ENCODE measurements around the gene C1QTNF2. TPM values are rescaled to one million over a fixed set of nuclear protein-coding genes. Genes with fewer than 3 reads are reported as not detected.

The C1QTNF2 gene
- total and polyA plus RNA-seq, 2 of the 13 experiments (the other 11 are each of a cell fraction or from before 2014, with no cell fraction given) = not detected

DNA sequence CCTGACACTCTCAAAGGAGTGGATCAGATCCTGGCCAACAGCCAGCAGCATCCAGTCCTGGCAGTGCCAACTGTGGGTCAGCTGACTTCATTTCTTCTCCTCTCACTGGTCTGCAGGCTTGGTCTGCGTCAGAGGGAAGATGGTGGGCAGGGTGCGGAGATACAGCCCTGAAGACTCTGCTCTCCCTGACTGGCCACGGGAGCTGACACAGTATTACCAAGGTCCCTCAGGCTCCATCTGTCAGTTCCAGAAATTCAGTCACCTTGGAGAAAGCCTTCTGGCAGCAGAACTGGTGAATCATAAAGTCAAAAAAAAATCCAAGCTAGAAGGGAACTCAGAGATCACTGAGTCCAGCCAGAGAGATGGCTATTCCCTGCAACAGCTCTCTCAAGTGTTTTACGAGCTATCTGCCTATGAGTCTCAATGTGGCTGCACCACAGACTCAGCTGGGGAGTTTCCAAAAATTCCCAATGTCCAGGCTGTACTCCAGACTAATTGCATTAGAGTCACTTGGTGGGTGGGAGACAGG is 27.9 kb downstream of the C1QTNF2 start:
- WGBS (ENCODE audit: low lambda C conversion rate) = 63% methylated on average over 3 of the region's 4 CpGs
- intact Hi-C loops (cut with micrococcal nuclease; ENCODE audit: unreplicated experiment) (no loop called here), in situ Hi-C loops (cut with HindIII; ENCODE audit: extremely low pct_ligation_motif_present, low pct_unique_long_range_greater_than_20kb) (no loop called here)
- no peaks in the 10 kb centered on the region for H3K79me2 ChIP-seq (ENCODE audit: insufficient read depth, low read length)
- no peaks in the 10 kb centered on the region for H4K20me1 ChIP-seq (ENCODE audit: insufficient read depth, low read length)
- H3K27ac ChIP-seq (ENCODE audit: extremely low read length, insufficient read depth, low read length) = no peak overlapping the region
- H3K4me3 ChIP-seq (replicated peaks in 1 of 3; ENCODE audit: insufficient read depth in 1 of 3, low read depth in 2 of 3, low read length in 3 of 3) = no peak overlapping the region
- H3K4me2 ChIP-seq (ENCODE audit: low read depth, low read length) = no peak overlapping the region
- no peak overlapping the region for H3K9ac ChIP-seq (ENCODE audit: insufficient read depth, low read depth, low read length)
- ChIA-PET CTCF (ENCODE audit: low intra/inter-chr PET ratio, low total read pairs) (no interaction called here), POLR2A (no interaction called here)
- DNase-seq (ENCODE audit: low spot score) = no peak
- BruUV-seq (replicated peaks) = no TSS peak
- ATAC-seq = no peak
- H3K4me1 ChIP-seq (ENCODE audit: insufficient read depth, low read length) = no peaks in the 10 kb centered on the region
- no peak for TF ChIP-seq ZZZ3 (CRISPR knock-in tag; IDR thresholded peaks at IDR 0.05; ENCODE audit: borderline replicate concordance)
- no peak for TF ChIP-seq CENPX (CRISPR knock-in tag; IDR thresholded peaks at IDR 0.05)
- no peak for TF ChIP-seq ZNF569 (CRISPR knock-in tag; IDR thresholded peaks at IDR 0.05; ENCODE audit: borderline replicate concordance)
- TF ChIP-seq TARDBP (CRISPR knock-in tag; IDR thresholded peaks at IDR 0.05) = no peak
- no peak for TF ChIP-seq ZNF232 (CRISPR knock-in tag; IDR thresholded peaks at IDR 0.05; ENCODE audit: borderline replicate concordance)
- no peak for TF ChIP-seq ZNF572 (CRISPR knock-in tag; IDR thresholded peaks at IDR 0.05)
- TF ChIP-seq, protein P1, sequence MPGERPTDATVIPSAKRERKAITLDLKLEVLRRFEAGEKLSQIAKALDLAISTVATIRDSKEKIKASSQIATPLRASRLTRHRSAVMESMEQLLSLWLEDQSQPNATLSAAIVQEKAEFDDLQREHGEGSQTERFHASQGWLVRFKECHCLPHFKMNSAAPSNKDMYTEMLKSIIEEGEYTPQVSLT (CRISPR knock-in tag; IDR thresholded peaks at IDR 0.05; ENCODE audit: borderline replicate concordance, low read depth) = no peak
- TF ChIP-seq ZNF660 (CRISPR knock-in tag; IDR thresholded peaks at IDR 0.05; ENCODE audit: borderline replicate concordance, low read depth) = no peak
- TF ChIP-seq, protein P2, sequence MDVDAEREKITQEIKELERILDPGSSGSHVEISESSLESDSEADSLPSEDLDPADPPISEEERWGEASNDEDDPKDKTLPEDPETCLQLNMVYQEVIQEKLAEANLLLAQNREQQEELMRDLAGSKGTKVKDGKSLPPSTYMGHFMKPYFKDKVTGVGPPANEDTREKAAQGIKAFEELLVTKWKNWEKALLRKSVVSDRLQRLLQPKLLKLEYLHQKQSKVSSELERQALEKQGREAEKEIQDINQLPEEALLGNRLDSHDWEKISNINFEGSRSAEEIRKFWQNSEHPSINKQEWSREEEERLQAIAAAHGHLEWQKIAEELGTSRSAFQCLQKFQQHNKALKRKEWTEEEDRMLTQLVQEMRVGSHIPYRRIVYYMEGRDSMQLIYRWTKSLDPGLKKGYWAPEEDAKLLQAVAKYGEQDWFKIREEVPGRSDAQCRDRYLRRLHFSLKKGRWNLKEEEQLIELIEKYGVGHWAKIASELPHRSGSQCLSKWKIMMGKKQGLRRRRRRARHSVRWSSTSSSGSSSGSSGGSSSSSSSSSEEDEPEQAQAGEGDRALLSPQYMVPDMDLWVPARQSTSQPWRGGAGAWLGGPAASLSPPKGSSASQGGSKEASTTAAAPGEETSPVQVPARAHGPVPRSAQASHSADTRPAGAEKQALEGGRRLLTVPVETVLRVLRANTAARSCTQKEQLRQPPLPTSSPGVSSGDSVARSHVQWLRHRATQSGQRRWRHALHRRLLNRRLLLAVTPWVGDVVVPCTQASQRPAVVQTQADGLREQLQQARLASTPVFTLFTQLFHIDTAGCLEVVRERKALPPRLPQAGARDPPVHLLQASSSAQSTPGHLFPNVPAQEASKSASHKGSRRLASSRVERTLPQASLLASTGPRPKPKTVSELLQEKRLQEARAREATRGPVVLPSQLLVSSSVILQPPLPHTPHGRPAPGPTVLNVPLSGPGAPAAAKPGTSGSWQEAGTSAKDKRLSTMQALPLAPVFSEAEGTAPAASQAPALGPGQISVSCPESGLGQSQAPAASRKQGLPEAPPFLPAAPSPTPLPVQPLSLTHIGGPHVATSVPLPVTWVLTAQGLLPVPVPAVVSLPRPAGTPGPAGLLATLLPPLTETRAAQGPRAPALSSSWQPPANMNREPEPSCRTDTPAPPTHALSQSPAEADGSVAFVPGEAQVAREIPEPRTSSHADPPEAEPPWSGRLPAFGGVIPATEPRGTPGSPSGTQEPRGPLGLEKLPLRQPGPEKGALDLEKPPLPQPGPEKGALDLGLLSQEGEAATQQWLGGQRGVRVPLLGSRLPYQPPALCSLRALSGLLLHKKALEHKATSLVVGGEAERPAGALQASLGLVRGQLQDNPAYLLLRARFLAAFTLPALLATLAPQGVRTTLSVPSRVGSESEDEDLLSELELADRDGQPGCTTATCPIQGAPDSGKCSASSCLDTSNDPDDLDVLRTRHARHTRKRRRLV (CRISPR knock-in tag; IDR thresholded peaks at IDR 0.05) = no peak
- no peak for TF ChIP-seq ZNF10 (CRISPR knock-in tag; IDR thresholded peaks at IDR 0.05; ENCODE audit: borderline replicate concordance, low read depth)
- TF ChIP-seq, protein P3, sequence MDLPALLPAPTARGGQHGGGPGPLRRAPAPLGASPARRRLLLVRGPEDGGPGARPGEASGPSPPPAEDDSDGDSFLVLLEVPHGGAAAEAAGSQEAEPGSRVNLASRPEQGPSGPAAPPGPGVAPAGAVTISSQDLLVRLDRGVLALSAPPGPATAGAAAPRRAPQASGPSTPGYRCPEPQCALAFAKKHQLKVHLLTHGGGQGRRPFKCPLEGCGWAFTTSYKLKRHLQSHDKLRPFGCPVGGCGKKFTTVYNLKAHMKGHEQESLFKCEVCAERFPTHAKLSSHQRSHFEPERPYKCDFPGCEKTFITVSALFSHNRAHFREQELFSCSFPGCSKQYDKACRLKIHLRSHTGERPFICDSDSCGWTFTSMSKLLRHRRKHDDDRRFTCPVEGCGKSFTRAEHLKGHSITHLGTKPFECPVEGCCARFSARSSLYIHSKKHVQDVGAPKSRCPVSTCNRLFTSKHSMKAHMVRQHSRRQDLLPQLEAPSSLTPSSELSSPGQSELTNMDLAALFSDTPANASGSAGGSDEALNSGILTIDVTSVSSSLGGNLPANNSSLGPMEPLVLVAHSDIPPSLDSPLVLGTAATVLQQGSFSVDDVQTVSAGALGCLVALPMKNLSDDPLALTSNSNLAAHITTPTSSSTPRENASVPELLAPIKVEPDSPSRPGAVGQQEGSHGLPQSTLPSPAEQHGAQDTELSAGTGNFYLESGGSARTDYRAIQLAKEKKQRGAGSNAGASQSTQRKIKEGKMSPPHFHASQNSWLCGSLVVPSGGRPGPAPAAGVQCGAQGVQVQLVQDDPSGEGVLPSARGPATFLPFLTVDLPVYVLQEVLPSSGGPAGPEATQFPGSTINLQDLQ (CRISPR knock-in tag; IDR thresholded peaks at IDR 0.05) = no peak
- TF ChIP-seq, protein P4, sequence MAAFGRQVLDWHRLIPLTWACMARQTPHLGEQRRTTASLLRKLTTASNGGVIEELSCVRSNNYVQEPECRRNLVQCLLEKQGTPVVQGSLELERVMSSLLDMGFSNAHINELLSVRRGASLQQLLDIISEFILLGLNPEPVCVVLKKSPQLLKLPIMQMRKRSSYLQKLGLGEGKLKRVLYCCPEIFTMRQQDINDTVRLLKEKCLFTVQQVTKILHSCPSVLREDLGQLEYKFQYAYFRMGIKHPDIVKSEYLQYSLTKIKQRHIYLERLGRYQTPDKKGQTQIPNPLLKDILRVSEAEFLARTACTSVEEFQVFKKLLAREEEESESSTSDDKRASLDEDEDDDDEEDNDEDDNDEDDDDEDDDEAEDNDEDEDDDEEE (CRISPR knock-in tag; IDR thresholded peaks at IDR 0.05) = no peak
- no peak for TF ChIP-seq ZNF563 (CRISPR knock-in tag; IDR thresholded peaks at IDR 0.05)
- no peak overlapping the region for H2AFZ ChIP-seq (ENCODE audit: low read length)
- no peaks in the 10 kb centered on the region for H3K9me3 ChIP-seq (ENCODE audit: low read length)
- H3K36me3 ChIP-seq (replicated peaks in 1 of 2; ENCODE audit: control insufficient read depth in 1 of 2, insufficient read depth in 2 of 2, low read length in 2 of 2) = no peaks in the 10 kb centered on the region
- peaks cover 0 to 3% of the 10 kb centered on the region in 2 experiments; a peak in 1 of 5 replicates for H3K27me3 ChIP-seq (ENCODE audit: control insufficient read depth in 1 of 2, insufficient read depth in 2 of 2, low read length in 2 of 2)
- no peak for FAIRE-seq
